ENCODE measurements around the gene SELENON. TPM values are rescaled to one million over a fixed set of nuclear protein-coding genes. Genes with fewer than 3 reads are reported as not detected.

Gene SELENON
- total and polyA plus RNA-seq, 12 donors = 8.7 to 105 (median 67.8) TPM

DNA sequence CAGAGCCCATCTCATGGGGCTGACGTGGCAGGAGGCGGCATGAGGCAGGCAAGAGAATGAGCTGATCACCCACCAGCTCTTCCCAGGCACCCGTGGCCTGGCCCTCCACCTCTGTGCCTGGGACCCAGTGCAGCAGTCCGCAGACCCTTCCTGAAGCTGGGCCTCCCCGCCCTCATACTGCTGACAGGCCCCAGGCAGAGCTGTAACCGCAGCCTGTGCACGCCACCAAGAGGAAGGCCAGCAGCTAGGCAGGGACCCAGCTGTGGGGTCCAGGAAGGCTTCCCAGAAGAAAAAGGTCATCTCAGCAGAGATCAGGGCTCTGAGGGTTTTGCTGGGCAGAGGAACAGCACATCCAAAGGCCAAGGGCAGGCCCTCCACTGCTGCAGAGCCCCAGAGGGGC is 9.9 kb downstream of the SELENON start:
- no peak for DNase-seq
- no peak overlapping the region for H3K27ac ChIP-seq

DNA sequence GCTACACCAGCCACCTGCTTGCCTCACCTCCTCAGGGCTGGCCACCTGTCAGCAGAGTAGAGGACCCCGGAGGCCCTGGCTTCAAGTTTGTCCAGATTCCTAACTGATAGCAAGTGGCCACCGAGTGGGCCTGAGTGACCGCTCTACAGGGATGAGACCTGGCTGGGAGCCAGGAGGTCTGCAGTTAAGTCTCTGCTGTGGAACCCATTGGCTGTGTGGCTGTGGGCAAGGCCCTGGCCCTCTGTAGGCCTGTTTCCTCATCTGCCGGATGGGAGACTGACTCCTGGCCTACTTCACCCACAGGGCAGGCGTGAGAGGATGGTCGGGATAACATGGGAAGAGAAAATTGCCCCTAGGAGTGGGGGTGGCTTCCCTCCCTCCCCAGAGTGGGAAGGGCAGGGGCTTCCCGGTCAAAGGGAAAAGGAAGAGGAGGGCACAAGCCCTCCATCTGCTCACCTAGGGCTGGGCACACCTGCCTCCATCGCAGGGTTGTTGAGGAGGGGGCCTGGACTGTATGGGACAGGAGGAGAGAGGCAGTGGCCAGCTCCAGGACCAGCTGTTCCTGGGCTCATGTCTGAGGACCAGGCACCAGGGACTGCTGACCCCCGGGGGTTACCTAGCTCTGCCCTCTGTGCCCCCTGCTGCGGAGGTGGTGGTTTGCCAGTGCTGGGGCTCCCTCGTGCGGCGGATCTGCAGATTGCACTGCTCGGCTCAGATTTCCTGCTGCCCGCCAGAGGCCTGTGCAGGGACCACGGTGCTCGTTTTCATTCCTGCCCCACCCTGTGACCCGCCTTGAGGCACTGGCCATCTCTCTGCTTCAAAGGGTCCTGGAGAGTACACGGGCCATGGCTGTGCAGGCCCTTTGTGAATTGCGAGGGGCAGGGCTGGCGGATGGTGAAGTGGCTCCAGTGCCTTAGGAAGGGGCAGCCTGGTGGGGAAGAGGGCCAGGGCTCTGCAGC is 10.6 kb downstream of the SELENON start:
- Histone ChIP-seq H3K4me3 (no peak overlapping the region), H3K27ac (no peak overlapping the region), H3K9me3 (replicated peaks in 1 of 3) (no peaks in the 10 kb centered on the region), H3K4me1 (replicated peaks in 1 of 2) (peaks cover 5 to 10% of the 10 kb centered on the region in 2 donors), H3K36me3 (replicated peaks in 1 of 2) (peaks cover 0 to 59% of the 10 kb centered on the region in 2 donors), H3K27me3 (no peaks in the 10 kb centered on the region)
- intact Hi-C loops (cut with DNase I) = no loop called here
- no peak for TF ChIP-seq POLR2A (IDR thresholded peaks at IDR 0.05)
- peak; percentile 68 to 95 (median 90) for TF ChIP-seq CTCF (IDR thresholded peaks at IDR 0.05)
- 26 to 59% (median 33%) methylated on average over 11 to 21 of the region's 21 CpGs for WGBS, 4 donors
- DNase-seq = peak; percentile 65 to 87 (median 75)

More for the DNA sequence above, 9.9 kb downstream of the SELENON start:
- intact Hi-C loops (cut with DNase I) = no loop called here
- TF ChIP-seq POLR2A (IDR thresholded peaks at IDR 0.05) = no peak
- no peak for TF ChIP-seq CTCF (IDR thresholded peaks at IDR 0.05)
- H3K27me3 ChIP-seq = no peaks in the 10 kb centered on the region
- no peaks in the 10 kb centered on the region for H3K9me3 ChIP-seq (replicated peaks in 1 of 3)
- no peak overlapping the region for H3K4me3 ChIP-seq
- WGBS, 4 donors = 74 to 90% (median 86%) methylated on average over 3 to 7 of the region's 7 CpGs
- H3K4me1 ChIP-seq (replicated peaks in 1 of 2) = peaks cover 5 to 12% of the 10 kb centered on the region in 2 donors
- peaks cover 0 to 55% of the 10 kb centered on the region in 2 donors for H3K36me3 ChIP-seq (replicated peaks in 1 of 2)

- TF ChIP-seq POLR2A (IDR thresholded peaks at IDR 0.05) = no peak
- TF ChIP-seq CTCF (IDR thresholded peaks at IDR 0.05) = no peak
- Histone ChIP-seq H3K4me1 (replicated peaks in 1 of 2) (peaks cover 0 to under 1% of the 10 kb centered on the region in 2 donors), H3K27ac (no peak overlapping the region), H3K36me3 (replicated peaks in 1 of 2) (peaks cover 0 to 68% of the 10 kb centered on the region in 2 donors), H3K4me3 (no peak overlapping the region), H3K27me3 (no peaks in the 10 kb centered on the region), H3K9me3 (replicated peaks in 1 of 3) (no peaks in the 10 kb centered on the region)
- 79 to 88% (median 81%) methylated on average over 11 to 13 of the region's 13 CpGs for WGBS, 4 donors
- intact Hi-C loops (cut with DNase I) = no loop called here
- no peak for DNase-seq
These were observed 11.5 kb downstream of the SELENON start for GRCh38 chr1:25811384-25812082.

DNA sequence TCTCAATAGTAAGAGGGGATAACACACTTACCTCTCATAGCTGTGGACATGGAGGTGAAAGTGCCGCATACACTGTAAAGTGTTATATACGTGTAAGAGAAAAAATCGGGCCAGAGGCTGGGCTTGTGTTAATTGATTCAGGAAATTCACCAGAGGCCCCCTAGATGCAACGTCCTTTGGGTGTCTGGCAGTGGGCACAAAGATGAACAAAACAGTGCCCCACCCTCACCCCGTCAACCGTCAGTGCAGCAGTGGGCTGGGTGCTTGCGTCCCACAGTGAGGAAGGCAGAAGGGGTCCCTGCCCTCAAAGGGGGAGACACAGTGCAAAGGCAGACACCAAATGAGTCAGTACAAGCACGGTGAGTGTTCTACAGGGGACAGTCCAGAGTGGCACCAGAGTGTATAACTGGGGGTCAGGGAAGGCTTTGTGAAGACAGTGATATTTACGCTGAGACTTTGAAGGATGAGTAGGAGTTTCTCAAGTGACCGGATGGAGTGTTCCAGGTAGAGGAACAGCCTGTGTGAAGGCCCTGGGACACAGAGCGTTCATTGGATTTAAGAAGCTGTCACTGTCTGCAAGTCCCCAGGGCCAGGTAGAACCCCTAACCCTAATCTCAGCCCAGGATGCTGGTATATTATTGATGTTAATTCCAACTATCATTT is 13.2 kb downstream of the SELENON start:
- no peak for TF ChIP-seq POLR2A (IDR thresholded peaks at IDR 0.05)
- TF ChIP-seq CTCF (IDR thresholded peaks at IDR 0.05) = no peak
- no peaks in the 10 kb centered on the region for H3K27me3 ChIP-seq
- H3K9me3 ChIP-seq (replicated peaks in 1 of 3) = no peaks in the 10 kb centered on the region
- intact Hi-C loops (cut with DNase I) = no loop called here
- 81 to 83% (median 83%) methylated on average over 10 to 11 of the region's 11 CpGs for WGBS, 4 donors
- H3K36me3 ChIP-seq (replicated peaks in 1 of 2) = peaks cover 0 to 62% of the 10 kb centered on the region in 2 donors
- no peak overlapping the region for H3K4me3 ChIP-seq
- peaks cover 0 to 7% of the 10 kb centered on the region in 2 donors for H3K4me1 ChIP-seq (replicated peaks in 1 of 2)
- H3K27ac ChIP-seq = no peak overlapping the region
- peak in 1 of 7 donors; percentile 5 for DNase-seq

Data from adrenal gland (tissue), 12 donors.